Calu3 (cell line): Measurements from ENCODE around the gene PAH. TPM values are rescaled to one million over a fixed set of nuclear protein-coding genes. Genes with fewer than 3 reads are reported as not detected.

ENCODE experiments used
- BruUV-seq: library from RNA; stranded (reverse); fragments of 400-500 nt; replicated peaks from 2 replicates; lab custom pipeline; 2021; lab: Mats Ljungman, UMichigan
- CTCF ChIA-PET: fragments of 300-600 bp; sonication (Branson Sonifier 250); formaldehyde crosslinking; loops from one replicate; lab custom pipeline; 2022; ENCODE audit warnings: antibody characterized with exemption; lab: Charles Lee
- DNase-seq: peaks from one replicate; pipeline ENCODE4 v3.0.0; 2022
- H3K27ac Mint-ChIP-seq: one replicate; pipeline ENCODE4 v1.8.0; 2022; ENCODE audit warnings: mixed read lengths; ENCODE audit not compliant: unreplicated experiment
- H3K27me3 Mint-ChIP-seq: one replicate; pipeline ENCODE4 v1.8.0; 2022; ENCODE audit warnings: mixed read lengths; ENCODE audit not compliant: unreplicated experiment
- H3K36me3 Mint-ChIP-seq: one replicate; pipeline ENCODE4 v1.8.0; 2022; ENCODE audit warnings: mild to moderate bottlenecking, moderate library complexity, mixed read lengths; ENCODE audit not compliant: insufficient read depth, unreplicated experiment
- H3K4me1 Mint-ChIP-seq: one replicate; pipeline ENCODE4 v1.8.0; 2022; ENCODE audit warnings: mild to moderate bottlenecking, low read depth, mixed read lengths; ENCODE audit not compliant: unreplicated experiment
- H3K4me3 Mint-ChIP-seq: one replicate; pipeline ENCODE4 v1.8.0; 2022; ENCODE audit warnings: mild to moderate bottlenecking, low read depth, moderate library complexity, mixed read lengths; ENCODE audit not compliant: unreplicated experiment
- H3K9me3 Mint-ChIP-seq: one replicate; pipeline ENCODE4 v1.8.0; 2022; ENCODE audit warnings: low read depth, mixed read lengths; ENCODE audit not compliant: unreplicated experiment
- CTCF ChIP-seq: fragments of 200-600 bp; IDR thresholded peaks from one replicate; pipeline ENCODE4 v1.8.0; 2022; ENCODE audit warnings: antibody characterized with exemption; ENCODE audit not compliant: unreplicated experiment
- intact Hi-C: fragments of 100-400 bp; cut with micrococcal nuclease; formaldehyde crosslinking; loops from one replicate; pipeline ENCODE4 v1.10.0; 2022; ENCODE audit not compliant: unreplicated experiment
- total RNA-seq: library from RNA; stranded (reverse); gene quantifications from 2 replicates; pipeline ENCODE4 v1.2.3, GENCODE V29; 2022

PAH gene
- total RNA-seq, 1 experiment from 2014 or later: 31.4 TPM

GRCh38 chr12:102939059-102939458 is 22.0 kb upstream of the PAH start:
- Mint-ChIP-seq H3K36me3 (no peaks in the 10 kb centered on the region), H3K27me3 (peaks cover 5% of the 10 kb centered on the region), H3K9me3 (no peaks in the 10 kb centered on the region), H3K27ac (no peak overlapping the region), H3K4me3 (no peak overlapping the region), H3K4me1 (no peaks in the 10 kb centered on the region)
- no peak for DNase-seq
- CTCF ChIA-PET: interaction anchor here (1.3 to 2.5 kb wide), 4 partner anchors 10 to 60 kb away, joined by 3 to 45 read pairs (median 6); no protein-coding TSS in a partner anchor
- intact Hi-C loops: no loop called here
- BruUV-seq: no TSS peak
- no peak for TF ChIP-seq CTCF

DNA sequence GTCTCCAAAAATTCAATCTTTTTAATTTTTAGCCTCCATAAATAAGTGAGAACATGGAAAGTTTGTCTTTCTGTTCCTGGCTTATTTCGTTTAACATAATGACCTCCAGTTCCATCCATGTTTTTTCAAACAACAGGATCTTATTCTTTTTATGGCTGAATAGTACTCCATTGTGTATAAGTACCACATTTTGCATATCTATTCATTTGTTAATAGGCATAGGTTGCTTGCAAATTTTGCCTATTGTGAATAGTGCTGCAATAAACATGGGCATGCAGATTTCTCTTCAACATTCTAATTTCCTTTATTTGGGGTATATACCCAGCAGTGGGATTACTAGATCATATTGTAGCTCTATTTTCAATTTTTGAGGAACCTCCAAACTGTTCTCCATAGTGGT is 16.1 kb upstream of the PAH start:
- no peak for TF ChIP-seq CTCF
- Mint-ChIP-seq H3K27ac (no peak overlapping the region), H3K36me3 (no peaks in the 10 kb centered on the region), H3K9me3 (no peaks in the 10 kb centered on the region), H3K27me3 (no peaks in the 10 kb centered on the region), H3K4me3 (no peak overlapping the region), H3K4me1 (no peaks in the 10 kb centered on the region)
- intact Hi-C loops: no loop called here
- DNase-seq: no peak
- CTCF ChIA-PET: no interaction called here
- no TSS peak for BruUV-seq

- no peaks in the 10 kb centered on the region for H3K9me3 Mint-ChIP-seq
- intact Hi-C loops: no loop called here
- no peak for TF ChIP-seq CTCF
- H3K27ac Mint-ChIP-seq: no peak overlapping the region
- no peak for DNase-seq
- BruUV-seq: no TSS peak
- CTCF ChIA-PET: interaction anchor here (0.6 to 0.7 kb wide), 2 partner anchors 108 to 563 kb away, joined by 4 to 5 read pairs; no protein-coding TSS in a partner anchor
- H3K36me3 Mint-ChIP-seq: no peaks in the 10 kb centered on the region
- H3K4me3 Mint-ChIP-seq: no peak overlapping the region
- H3K27me3 Mint-ChIP-seq: no peaks in the 10 kb centered on the region
- no peaks in the 10 kb centered on the region for H3K4me1 Mint-ChIP-seq
These were observed 10.2 kb upstream of the PAH start for GRCh38 chr12:102927220-102927619.

- DNase-seq: no peak
- Mint-ChIP-seq H3K4me3 (no peak overlapping the region), H3K4me1 (peaks cover 52% of the 10 kb centered on the region), H3K27ac (no peak overlapping the region), H3K27me3 (no peaks in the 10 kb centered on the region), H3K9me3 (no peaks in the 10 kb centered on the region), H3K36me3 (peaks cover 14% of the 10 kb centered on the region)
- TF ChIP-seq CTCF: no peak
- CTCF ChIA-PET: no interaction called here
- BruUV-seq: no TSS peak
- intact Hi-C loops: no loop called here
These were observed 4.2 kb upstream of the PAH start for GRCh38 chr12:102921240-102921639.
